SKM-1 (cell line): ENCODE data around the gene CHRNA1.
A peak's percentile ranks its signal among the peaks of the same experiment; 100 is the strongest.

Source experiments
- DNase-seq: peaks from one replicate; lab custom pipeline; 2025; ENCODE audit not compliant: unreplicated experiment; lab: John Stamatoyannopoulos, UW

Gene CHRNA1

DNA sequence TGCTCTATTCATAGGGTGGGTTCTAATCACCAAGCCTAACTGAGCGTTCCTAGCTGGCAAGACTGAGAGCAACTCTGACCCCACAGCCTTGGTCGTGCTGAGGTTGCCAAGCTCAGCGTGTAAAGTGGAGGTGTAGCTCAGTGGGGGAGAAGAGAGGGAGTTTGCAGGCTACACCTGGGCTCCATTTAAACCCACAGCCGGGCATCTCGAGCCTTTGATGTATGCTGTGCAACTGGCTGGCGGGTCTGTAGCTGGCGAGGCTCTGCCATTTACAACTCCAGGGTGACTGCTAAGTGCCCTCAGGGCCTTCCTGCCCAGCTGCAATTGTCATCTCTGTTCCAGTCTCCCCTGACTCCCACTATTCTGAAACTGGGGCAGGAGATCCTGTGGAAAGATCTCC, 20.0 kb upstream of the CHRNA1 start:
- no peak for DNase-seq

DNA sequence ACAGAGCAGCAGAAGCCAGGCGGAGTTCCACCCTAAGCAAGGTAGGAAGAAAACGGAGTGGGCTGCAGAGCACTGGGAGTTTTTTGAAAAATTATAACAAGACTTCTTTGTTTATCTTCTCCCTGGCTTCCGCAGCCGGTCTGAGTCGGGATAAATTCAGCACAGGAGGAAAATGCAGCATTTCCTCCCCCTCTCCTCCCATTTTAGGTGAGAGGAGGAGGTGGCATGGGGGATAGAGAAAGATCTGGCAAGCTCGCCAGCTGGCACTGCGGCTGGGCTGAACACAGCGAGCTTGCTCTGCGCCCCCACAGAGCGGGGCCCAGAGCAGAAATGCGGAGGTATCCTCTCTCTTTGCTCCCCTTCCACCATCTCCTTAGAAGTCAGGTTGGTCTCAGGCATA, 17.7 kb upstream of the CHRNA1 start:
- no peak for DNase-seq

- DNase-seq: no peak
Measured at GRCh38 chr2:174781298-174781697, 17.0 kb upstream of the CHRNA1 start.

GRCh38 chr2:174780856-174781255, 16.6 kb upstream of the CHRNA1 start:
- DNase-seq: no peak

DNA sequence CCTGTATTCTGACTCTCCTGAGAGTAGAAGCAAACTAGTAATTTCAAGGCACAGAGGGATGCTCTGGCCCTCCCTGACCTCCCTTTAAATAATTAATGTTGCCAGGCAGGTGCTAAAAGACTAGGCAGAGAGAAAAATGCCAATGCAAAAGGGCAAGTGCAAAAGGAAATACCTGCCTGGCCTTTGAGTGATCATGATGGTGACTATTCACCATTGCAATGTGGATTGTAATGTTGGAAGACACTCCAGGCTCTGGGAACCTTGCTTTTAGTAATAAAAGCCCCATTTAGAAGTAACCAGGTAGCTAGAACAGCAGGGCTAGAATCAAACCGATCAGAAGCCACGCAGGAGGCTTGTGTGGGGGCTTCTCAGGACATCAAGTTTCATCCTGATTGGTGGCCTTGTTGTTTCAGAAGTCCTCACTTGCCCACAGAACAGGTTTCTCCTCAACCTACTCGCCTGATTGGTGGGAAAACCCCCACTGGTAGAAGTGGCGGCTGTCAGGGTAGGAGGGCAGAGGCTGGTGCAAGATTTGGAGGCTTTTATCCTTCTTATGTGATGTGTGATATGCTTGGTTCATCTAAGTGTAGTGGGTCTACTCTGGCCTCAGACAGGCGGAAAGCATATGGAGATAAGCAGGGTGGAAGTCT, 16.0 kb upstream of the CHRNA1 start:
- DNase-seq: no peak

- no peak for DNase-seq
Measured at GRCh38 chr2:174779361-174779928, 15.2 kb upstream of the CHRNA1 start.

DNA sequence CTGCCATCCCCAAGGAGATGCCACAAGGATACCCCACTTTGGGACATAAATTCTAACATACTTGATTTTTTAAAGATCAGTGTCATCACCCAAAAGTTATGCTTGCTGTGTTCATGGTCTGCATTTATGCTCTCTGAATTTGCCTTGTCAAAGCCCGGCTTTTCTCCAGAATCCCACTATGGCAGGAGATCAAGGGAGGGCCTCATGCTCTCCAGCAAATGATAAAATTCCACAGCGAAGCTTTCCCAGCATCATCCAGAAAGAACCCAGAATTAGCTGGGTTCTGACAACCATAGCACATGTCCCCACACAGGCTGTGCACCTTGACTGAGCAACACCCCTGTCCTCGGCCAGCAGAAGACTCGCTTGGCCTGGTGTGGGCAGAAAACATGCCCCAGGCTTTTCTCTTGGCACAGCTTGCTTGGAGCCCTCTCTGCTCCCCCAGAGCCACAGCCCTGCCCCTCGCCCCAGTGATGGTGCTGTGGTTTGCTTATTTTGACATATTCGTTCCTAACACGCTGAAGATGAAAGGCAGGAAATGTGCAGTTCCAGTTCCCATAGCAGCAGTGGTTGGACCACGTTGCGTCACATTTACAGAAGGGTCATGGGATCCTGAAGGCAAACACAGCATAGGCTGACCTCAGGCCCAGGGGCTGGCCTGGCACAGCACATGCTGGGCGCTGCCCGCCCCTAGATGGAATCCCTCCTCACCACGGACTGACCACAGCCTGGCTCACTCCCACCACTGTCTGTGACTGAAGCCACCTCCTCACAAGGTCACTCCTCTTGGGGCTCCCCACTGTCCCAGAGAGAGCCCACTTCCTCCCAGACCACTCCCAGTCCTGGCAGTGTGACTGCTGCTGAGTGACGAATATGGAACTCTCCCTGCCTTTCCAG, 14.1 kb upstream of the CHRNA1 start:
- peak; percentile 43 for DNase-seq

- no peak for DNase-seq
Measured at GRCh38 chr2:174777347-174778084, 13.2 kb upstream of the CHRNA1 start.

GRCh38 chr2:174776675-174777074, 12.4 kb upstream of the CHRNA1 start:
- no peak for DNase-seq

DNA sequence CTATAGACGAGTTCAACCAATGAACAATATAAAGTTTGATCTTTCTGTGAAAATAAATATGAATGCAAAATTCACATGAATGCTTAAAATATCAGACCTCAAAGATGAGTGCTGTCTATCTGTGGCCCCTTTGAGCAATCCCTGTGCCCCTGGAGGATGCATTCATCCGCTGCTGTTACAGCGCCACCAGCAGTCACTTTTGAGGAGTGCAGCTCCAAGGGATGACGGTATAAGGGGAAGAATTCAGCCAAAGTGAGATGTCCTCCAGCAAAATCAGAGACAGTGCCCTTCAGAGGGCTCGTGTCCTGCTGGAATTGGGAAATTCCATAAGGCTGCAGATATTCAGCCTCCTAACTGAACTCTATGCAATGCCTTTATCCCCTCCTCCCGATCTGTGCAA, 12.0 kb upstream of the CHRNA1 start:
- DNase-seq: no peak

GRCh38 chr2:174775571-174775980, 11.3 kb upstream of the CHRNA1 start:
- no peak for DNase-seq

DNA sequence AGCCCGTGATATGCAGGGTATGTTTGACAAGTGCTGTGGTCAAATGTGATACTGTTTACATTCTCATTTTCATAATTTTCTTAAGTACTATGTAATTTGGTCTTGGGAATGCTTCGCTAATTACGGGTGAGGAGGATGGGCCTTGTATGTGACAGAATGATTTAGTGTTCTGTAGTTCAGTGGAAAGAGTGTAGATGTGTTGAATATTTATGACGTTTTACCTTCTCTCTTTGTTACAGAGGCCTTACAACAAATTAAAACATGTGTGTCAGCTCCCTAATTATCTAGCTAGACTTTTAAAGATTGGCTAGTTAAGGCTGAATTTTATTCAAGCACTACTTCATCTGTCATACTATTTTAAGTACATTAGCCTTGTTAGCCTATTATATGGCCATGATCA, 10.6 kb upstream of the CHRNA1 start:
- no peak for DNase-seq

DNA sequence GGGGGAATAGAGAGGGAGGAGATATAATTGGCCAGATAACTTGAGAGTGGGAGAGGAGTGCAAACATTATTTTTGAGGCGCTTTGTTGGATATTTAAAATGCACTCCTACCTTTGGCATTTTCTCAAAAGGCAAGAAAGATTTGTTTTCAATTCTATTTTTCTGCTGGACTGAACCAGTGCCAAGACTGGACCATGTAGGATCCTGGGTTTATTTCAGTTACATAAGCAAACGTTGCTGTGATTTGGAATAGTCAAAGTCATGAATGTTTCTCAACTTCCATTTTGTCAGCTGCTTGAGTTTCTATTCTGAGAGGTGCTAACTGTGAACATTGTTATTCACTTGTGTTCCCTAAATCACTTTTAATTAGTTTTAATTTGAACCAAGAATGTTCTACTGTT, 8.9 kb upstream of the CHRNA1 start:
- no peak for DNase-seq

DNA sequence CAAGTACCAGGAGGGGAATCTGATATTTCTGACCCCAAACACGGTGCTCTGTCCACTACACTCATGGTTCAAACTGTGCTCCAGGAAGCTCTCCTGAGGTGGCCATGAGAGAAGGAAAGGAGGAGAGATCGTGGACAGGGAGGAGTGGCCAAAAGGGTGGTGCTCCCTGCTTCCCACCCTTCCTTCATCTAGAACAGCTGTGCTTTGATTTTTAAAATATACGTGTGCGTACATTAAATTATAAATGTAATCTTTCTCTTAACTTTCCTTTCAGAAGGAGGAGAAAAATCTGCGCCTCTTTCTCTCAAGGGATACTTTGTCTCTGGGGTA, 8.2 kb upstream of the CHRNA1 start:
- DNase-seq: no peak

DNA sequence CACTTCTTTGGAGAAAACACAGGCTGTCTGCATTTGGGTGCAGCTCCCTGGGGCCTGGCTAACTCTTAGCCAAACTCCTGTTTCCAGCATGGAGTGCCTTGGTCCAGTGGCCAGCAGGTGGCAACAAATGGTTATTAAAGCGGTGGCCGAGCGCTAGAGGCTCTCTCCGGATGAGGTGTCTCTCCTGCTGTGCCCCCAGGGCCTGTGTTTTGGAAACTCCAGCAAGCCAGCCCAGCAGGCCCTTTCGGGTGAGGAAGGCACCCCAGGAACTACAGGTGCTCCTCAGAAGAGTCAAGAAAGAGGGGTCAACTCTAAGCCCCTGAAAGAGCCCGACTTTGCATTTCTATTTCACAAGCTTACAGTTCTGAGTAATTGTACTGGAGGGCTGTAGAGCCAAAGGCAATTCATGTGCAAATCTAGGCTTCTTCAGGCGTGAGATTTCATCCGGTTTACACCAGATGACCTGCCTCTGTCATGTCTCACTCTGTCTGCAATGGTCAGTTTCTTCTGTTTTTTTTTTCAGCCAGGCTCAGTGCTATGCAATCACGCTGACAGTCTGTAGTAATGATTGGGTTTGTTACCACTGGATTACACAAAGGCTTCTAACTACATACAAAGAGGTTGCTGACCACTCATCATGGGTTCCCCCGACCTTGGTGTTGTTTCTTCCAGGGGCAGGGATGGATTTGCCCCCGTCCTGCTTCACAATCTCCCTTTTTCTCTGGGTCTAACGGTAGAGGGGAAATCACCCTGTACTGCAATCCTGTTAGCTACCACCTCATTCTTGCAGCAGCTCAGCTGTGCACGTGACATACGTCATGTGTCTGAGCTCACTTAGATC, 7.6 kb upstream of the CHRNA1 start:
- DNase-seq: no peak

- no peak for DNase-seq
Measured at GRCh38 chr2:174771136-174771535, 6.9 kb upstream of the CHRNA1 start.

- no peak for DNase-seq
Measured at GRCh38 chr2:174768557-174768956, 4.3 kb upstream of the CHRNA1 start.

DNA sequence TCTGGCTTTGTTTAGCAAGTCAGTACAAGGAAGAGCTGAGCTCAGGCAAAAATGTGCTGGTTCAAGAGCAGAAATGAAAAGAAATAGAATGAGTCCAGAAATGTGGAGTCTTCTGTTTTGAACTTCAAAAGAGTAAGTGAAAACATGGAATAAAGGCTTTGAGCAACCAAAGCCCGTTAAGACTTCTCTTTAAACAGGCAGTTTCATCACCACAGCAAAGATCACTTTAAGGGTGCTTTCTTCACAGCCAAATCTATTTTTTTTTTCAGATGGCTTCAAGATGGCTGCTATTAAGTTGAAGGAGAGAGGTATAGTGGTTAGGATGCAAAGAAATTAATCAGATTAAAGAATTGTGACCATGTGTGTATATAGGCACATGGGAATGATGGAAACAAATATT, 2.0 kb upstream of the CHRNA1 start:
- DNase-seq: no peak

- DNase-seq: no peak
Measured at GRCh38 chr2:174765576-174765975, 1.3 kb upstream of the CHRNA1 start.

- no peak for DNase-seq
Measured at GRCh38 chr2:174763780-174764179, 492 bp downstream of the CHRNA1 start.

DNA sequence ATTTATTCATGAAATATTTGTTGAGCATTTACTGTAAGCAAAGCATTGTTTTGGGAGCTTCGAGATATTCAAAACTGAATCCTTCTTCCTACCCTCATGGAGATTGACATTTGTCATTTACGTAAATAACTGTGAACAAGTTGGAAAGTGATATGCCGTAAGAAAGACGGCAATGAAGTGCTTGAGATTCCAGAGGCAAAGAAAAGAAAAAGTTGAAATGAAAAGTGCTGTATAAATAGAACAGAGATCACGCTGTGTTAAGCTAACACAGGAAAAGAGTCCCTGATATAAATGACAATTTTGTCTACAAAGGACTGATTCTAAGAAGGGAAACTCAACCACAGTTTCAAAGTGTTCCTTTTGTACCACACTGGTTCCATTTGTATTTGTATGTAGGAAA, 1.8 kb downstream of the CHRNA1 start:
- DNase-seq: no peak
